D721Med (cell line): Measurements from ENCODE around the gene SSR1.
A peak's percentile ranks its signal among the peaks of the same experiment; 100 is the strongest.
"Not testable (repeated sequence)": the region's sequence is repeated elsewhere in the genome, so short reads cannot be mapped to it uniquely, and the experiment has no call there.

Experiments
- DNase-seq: peaks from one replicate; pipeline ENCODE4 v3.0.0; 2011; ENCODE audit warnings: low spot score; ENCODE audit not compliant: insufficient read length
- FAIRE-seq: peaks from 2 replicates; lab custom pipeline; 2011; peaks lifted over from hg19 to GRCh38; lab: Jason Lieb, UNC
- TF ChIP-seq, protein P1 (sequence below): IDR thresholded peaks from 2 replicates; pipeline ENCODE4 v1.5.1; 2012; ENCODE audit warnings: mild to moderate bottlenecking, control low read depth; ENCODE audit not compliant: insufficient read depth; ENCODE audit errors: missing control alignments

The SSR1 gene

DNA sequence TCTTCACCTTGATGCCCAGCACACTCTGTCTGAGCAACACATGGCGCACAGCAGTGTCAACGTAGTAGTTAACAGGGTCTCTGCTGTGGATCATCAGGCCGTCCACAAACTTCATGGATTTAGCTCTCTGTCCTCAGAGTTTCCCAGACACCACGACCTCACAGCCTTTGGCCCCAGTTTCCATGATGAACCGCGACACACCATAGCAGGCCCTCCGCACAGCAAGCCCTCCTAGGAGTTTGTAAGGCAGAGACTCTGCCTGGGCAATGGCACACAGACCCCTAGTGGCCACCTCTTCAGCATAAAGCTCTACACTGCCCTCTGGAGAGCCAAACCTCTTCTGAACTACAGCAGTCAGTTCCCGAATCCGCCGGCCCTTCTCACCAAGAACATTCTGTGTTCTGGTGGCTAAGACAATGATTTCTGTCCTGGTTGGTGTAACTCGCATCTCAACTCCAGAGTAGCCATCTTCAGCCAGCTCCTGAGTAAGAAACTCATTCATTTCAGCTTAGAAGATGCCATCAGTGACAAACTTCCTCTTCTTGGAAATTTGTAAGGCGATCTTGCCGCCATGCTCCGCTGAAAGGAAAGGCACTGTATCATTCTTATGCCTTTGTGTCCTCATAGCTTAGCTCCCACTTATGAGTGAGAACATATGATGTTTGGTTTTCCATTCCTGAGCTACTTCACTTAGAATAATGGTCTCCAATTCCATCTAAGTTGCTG lies 26.2 kb upstream of the SSR1 start:
- DNase-seq, FAIRE-seq: not testable (repeated sequence)
- TF ChIP-seq, protein P1, sequence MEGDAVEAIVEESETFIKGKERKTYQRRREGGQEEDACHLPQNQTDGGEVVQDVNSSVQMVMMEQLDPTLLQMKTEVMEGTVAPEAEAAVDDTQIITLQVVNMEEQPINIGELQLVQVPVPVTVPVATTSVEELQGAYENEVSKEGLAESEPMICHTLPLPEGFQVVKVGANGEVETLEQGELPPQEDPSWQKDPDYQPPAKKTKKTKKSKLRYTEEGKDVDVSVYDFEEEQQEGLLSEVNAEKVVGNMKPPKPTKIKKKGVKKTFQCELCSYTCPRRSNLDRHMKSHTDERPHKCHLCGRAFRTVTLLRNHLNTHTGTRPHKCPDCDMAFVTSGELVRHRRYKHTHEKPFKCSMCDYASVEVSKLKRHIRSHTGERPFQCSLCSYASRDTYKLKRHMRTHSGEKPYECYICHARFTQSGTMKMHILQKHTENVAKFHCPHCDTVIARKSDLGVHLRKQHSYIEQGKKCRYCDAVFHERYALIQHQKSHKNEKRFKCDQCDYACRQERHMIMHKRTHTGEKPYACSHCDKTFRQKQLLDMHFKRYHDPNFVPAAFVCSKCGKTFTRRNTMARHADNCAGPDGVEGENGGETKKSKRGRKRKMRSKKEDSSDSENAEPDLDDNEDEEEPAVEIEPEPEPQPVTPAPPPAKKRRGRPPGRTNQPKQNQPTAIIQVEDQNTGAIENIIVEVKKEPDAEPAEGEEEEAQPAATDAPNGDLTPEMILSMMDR: peak; percentile 49

- TF ChIP-seq, protein P1: no peak
- DNase-seq: no peak
- FAIRE-seq: no peak
Measured at GRCh38 chr6:7338031-7338430, 25.0 kb upstream of the SSR1 start.

DNA sequence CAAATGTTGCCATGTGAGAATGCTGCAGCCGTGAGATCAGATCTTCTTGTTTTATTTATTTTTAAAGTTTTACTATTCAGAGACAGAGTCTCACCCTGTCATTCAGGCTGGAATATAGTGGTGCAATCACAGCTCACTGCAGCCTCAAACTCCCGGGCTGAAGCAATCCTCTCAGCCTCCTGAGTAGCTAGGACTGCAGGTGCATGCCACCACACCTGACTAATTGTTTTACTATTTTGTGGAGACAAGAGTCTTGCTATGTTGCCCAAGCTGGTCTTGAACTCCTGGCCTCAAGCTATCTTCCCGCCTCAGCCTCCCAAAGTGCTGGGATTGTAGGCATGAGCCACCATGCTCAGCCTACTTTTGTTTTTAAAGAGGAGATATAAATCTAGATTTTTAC lies 22.5 kb upstream of the SSR1 start:
- DNase-seq: no peak
- TF ChIP-seq, protein P1: no peak
- no peak for FAIRE-seq

DNA sequence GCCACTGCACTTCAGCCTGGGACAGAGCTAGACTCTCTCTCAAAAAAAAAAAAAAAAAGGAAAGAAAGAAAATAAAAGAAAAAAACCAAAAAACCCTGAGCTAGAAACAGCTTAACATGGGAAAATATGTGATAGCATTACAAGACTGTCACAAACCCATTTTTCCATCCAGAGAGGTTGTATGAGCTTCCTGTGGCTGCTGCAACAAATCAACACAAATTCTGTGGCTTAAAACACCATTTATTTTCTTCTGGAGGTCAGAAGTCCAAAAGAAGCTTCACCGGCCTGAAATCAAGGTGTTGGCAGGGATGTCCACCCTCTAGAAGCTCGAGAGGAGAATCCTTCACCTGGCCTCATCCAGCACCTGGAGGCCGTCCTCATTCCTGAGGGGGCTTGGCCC lies 21.7 kb upstream of the SSR1 start:
- FAIRE-seq (no peak), DNase-seq (no peak)
- TF ChIP-seq, protein P1: no peak

DNA sequence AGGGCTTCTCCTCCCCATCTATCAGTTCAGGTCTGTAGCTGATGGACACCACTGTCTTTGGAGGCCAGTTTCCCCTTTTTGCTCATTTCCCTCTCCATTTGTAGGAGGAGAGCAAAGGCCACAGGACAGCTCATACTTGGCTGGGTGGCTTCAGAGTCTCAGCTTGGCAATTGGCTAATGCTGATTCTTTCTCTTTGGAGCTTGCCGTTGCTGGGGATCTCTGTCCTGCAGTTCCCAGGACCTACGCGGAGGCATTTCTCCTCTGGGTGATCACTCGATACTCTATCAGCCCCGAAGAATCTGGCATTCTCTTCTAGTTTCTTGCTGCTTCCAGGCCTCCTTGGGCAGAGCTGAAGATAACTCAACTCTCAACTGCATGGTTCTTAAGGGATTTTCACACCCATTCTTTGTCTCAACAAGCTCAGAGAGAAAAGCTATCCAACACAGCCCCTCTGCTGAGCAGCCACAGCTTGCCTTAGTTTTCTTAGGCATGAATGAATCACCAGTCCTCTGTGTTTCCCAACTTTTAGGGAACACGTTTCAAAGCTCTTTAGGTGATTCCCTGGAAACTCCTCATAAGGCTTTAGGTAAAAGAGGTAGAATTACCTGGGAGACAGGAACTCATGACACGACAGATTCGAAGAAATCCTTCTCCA lies 19.2 kb upstream of the SSR1 start:
- FAIRE-seq: no peak
- DNase-seq: no peak
- TF ChIP-seq, protein P1: no peak

DNA sequence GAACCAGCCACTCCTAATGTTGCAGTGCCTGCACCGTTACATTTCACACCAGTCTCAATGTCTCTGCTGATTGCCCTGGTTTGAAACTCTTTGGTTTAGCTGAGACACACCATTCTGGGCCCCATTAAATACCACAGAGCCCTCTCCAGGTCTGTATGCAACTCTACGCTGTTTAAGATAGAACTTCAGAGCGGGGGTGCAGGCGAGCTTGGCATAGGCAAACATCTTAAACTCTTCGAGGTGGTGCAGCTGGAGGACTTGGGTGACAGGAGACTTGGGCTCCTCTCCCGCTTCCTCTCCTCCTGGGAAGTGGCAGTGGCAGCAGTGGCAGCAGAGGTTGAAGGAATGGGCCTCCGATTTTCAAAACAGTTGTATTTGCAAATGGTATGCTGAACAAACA lies 18.5 kb upstream of the SSR1 start:
- TF ChIP-seq, protein P1: no peak
- FAIRE-seq (no peak), DNase-seq (no peak)

DNA sequence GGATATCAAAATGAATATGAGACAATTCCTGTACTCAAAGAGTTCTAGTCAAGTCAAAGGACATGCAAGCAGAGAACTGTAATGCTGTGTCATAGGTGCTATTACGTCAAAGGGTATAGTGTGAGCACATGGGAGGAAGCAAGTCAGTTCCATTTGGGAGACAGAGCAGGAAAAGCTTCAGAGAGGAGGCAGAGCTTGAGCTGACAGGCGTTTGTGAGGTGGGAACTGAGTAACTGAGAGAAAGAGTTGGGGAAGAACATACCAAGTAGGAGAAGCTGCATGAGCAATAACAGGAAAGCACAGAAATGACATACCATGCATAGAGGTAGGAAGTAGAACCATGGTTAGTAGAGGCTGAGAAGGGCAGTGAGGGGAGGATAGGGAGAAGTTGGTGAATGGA lies 15.2 kb upstream of the SSR1 start:
- DNase-seq: no peak
- TF ChIP-seq, protein P1: no peak
- no peak for FAIRE-seq
